Measurements from ENCODE around the gene RSL24D1. TPM values are rescaled to one million over a fixed set of nuclear protein-coding genes. Genes with fewer than 3 reads are reported as not detected.

Gene RSL24D1
- total and polyA plus RNA-seq, 2 of the 13 experiments (the other 11 are each of a cell fraction or from before 2014, with no cell fraction given), result 58.8 to 100.0 TPM

- TF ChIP-seq ZNF44 (CRISPR knock-in tag; IDR thresholded peaks at IDR 0.05), result no peak
- TF ChIP-seq ETV5 (CRISPR knock-in tag; IDR thresholded peaks at IDR 0.05; ENCODE audit: borderline replicate concordance), result peak; percentile 83
- TF ChIP-seq ZNF331 (CRISPR knock-in tag; IDR thresholded peaks at IDR 0.05), result no peak
- TF ChIP-seq JARID2 (CRISPR knock-in tag; IDR thresholded peaks at IDR 0.05; ENCODE audit: insufficient replicate concordance), result no peak
- TF ChIP-seq ZNF777 (CRISPR knock-in tag; IDR thresholded peaks at IDR 0.05), result no peak
- no peak for TF ChIP-seq ARHGAP35 (CRISPR knock-in tag; IDR thresholded peaks at IDR 0.05; ENCODE audit: borderline replicate concordance)
- TF ChIP-seq ZNF546 (CRISPR knock-in tag; conservative IDR thresholded peaks at IDR 0.05), result no peak
- TF ChIP-seq ZSCAN20 (CRISPR knock-in tag; IDR thresholded peaks at IDR 0.05; ENCODE audit: borderline replicate concordance), result no peak
- TF ChIP-seq ZNF691 (CRISPR knock-in tag; IDR thresholded peaks at IDR 0.05; ENCODE audit: borderline replicate concordance, low read depth), result no peak
- no peak for TF ChIP-seq ZNF563 (CRISPR knock-in tag; IDR thresholded peaks at IDR 0.05)
- peak; percentile 19; the same call in 1 of the 2 replicates for TF ChIP-seq AHDC1 (CRISPR knock-in tag; IDR thresholded peaks at IDR 0.05; ENCODE audit: borderline replicate concordance)
- TF ChIP-seq BCLAF1 (IDR thresholded peaks at IDR 0.05), result no peak
- no peak for TF ChIP-seq TOPORS (CRISPR knock-in tag; IDR thresholded peaks at IDR 0.05)
- TF ChIP-seq RARA (CRISPR knock-in tag; IDR thresholded peaks at IDR 0.05), result peak; percentile 6; the same call in 1 of the 2 replicates
- no peak for TF ChIP-seq ZNF430 (CRISPR knock-in tag; IDR thresholded peaks at IDR 0.05)
- no peak for TF ChIP-seq MZF1 (CRISPR knock-in tag; IDR thresholded peaks at IDR 0.05; ENCODE audit: borderline replicate concordance)
- TF ChIP-seq RCOR2 (CRISPR knock-in tag; IDR thresholded peaks at IDR 0.05), result peak; percentile 54; the same call in 1 of the 2 replicates
- TF ChIP-seq TRIM22 (IDR thresholded peaks at IDR 0.05), result no peak
These were observed 24.6 kb upstream of the RSL24D1 start (continued) for GRCh38 chr15:55221090-55222011.

Data from HepG2 (cell line).